ENCODE measurements around the gene FN3K.
A peak's percentile ranks its signal among the peaks of the same experiment; 100 is the strongest.
"Not testable (repeated sequence)": the region's sequence is repeated elsewhere in the genome, so short reads cannot be mapped to it uniquely, and the experiment has no call there.

The FN3K gene

GRCh38 chr17:82772026-82772425, 36.6 kb downstream of the FN3K start:
- Histone ChIP-seq H3K27ac (no peak overlapping the region), H3K27me3 (replicated peaks) (no peaks in the 10 kb centered on the region), H3K36me3 (replicated peaks) (peaks cover 12% of the 10 kb centered on the region), H3K4me3 (ENCODE audit: low read depth, low read length) (no peak overlapping the region)
- TF ChIP-seq, protein P1, sequence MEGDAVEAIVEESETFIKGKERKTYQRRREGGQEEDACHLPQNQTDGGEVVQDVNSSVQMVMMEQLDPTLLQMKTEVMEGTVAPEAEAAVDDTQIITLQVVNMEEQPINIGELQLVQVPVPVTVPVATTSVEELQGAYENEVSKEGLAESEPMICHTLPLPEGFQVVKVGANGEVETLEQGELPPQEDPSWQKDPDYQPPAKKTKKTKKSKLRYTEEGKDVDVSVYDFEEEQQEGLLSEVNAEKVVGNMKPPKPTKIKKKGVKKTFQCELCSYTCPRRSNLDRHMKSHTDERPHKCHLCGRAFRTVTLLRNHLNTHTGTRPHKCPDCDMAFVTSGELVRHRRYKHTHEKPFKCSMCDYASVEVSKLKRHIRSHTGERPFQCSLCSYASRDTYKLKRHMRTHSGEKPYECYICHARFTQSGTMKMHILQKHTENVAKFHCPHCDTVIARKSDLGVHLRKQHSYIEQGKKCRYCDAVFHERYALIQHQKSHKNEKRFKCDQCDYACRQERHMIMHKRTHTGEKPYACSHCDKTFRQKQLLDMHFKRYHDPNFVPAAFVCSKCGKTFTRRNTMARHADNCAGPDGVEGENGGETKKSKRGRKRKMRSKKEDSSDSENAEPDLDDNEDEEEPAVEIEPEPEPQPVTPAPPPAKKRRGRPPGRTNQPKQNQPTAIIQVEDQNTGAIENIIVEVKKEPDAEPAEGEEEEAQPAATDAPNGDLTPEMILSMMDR (IDR thresholded peaks at IDR 0.05; ENCODE audit: low read depth, low read length, missing control alignments) = no peak
- peak; percentile 35 for DNase-seq
- in situ Hi-C loops (cut with HindIII; ENCODE audit: low pct_ligation_motif_present, low sequenced_read_pairs) = no loop called here

- H3K36me3 ChIP-seq (replicated peaks); in situ Hi-C loops (cut with HindIII; ENCODE audit: low pct_ligation_motif_present, low sequenced_read_pairs); DNase-seq; H3K27me3 ChIP-seq (replicated peaks); H3K4me3 ChIP-seq (ENCODE audit: low read depth, low read length); H3K27ac ChIP-seq: not testable (repeated sequence)
These were observed 39.0 kb downstream of the FN3K start for GRCh38 chr17:82774456-82774855.

DNA sequence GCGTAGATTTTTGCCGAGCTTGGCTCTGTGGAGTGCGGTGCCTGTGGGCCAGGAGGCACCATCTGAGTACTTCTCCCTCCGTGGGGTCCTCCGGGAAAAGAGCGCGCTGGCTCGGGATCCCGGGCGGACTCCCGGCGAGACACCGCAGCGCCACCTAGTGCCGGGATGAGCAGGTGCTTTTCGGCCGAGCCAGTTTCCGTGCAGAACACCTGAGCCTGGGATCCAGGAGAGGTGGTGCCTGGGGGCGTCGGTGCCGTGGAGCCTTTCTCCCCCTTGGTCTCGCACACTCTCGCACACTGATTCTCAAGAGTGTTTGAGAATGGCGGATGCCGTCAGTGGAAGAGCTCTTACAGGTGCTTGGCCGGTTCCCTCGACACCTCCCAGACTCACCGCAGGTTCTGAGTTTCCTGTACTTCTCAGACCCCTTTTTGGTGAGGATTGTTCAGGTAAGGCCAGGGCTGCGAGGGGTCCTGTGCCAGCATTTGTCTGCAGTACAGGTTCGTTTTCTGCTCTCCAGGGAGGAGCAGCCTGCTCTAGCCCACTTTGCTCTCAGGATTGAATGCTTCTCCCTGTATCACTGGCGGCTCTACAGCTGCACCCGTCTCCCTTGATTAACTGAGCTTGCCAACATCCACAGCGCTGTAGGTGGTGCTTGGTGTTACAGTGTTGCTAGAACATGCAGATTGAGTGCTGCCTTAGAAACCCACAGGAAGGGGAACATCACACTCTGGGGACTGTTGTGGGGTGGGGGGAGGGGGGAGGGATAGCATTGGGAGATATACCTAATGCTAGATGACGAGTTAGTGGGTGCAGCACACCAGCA, 39.8 kb downstream of the FN3K start:
- no peak for DNase-seq
- in situ Hi-C loops (cut with HindIII; ENCODE audit: low pct_ligation_motif_present, low sequenced_read_pairs) = no loop called here
- no peak overlapping the region for H3K27ac ChIP-seq
- H3K4me3 ChIP-seq (ENCODE audit: low read depth, low read length) = no peak overlapping the region
- H3K27me3 ChIP-seq (replicated peaks) = no peaks in the 10 kb centered on the region
- TF ChIP-seq, protein P1 (IDR thresholded peaks at IDR 0.05; ENCODE audit: low read depth, low read length, missing control alignments) = peak; percentile 89
- no peaks in the 10 kb centered on the region for H3K36me3 ChIP-seq (replicated peaks)

DNA sequence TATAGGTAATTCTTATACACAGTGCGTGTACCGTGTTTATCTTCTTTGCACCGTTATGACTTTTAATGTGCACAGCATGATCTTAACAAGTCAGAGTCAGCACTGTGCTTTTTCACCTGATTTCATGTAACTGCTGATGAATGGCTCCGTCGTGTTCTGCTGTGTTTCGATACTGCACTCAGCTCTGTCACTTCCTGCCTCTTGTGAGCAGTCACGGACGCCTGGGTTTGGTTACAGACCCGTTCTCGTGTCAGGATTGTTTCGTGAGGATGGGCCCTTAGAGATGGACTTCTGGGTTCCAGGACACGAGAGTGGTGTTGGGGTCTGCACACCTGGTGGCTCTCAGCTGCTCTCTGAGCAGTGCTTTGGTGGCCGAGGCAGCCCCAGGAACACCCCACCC, 41.0 kb downstream of the FN3K start:
- H3K4me3 ChIP-seq (ENCODE audit: low read depth, low read length) = no peak overlapping the region
- no peaks in the 10 kb centered on the region for H3K27me3 ChIP-seq (replicated peaks)
- in situ Hi-C loops (cut with HindIII; ENCODE audit: low pct_ligation_motif_present, low sequenced_read_pairs) = no loop called here
- no peak overlapping the region for H3K27ac ChIP-seq
- TF ChIP-seq, protein P1 (IDR thresholded peaks at IDR 0.05; ENCODE audit: low read depth, low read length, missing control alignments) = no peak
- H3K36me3 ChIP-seq (replicated peaks) = no peaks in the 10 kb centered on the region
- DNase-seq = no peak

DNA sequence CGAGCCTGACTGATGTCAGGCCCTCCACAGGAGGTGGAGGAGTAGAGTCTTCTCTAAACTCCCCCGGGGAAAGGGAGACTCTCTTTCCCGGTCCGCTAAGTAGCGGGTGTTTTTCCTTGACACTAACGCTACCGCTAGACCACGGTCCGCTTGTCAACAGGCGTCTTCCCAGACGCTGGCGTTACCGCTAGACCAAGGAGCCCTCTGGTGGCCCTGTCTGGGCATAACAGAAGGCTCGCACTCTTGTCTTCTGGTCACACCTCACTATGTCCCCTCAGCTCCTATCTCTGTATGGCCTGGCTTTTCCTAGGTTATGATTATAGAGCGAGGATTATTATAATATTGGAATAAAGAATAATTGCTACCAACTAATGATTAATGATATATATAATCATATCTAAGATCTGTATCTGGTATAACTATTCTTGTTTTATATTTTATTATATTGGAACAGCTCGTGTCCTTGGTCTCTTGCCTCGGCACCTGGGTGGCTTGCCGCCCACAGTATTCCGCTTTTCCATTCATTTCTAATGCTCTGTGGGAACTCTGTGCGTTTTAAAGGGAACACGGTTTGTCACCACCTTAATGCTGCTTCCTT, 42.5 kb downstream of the FN3K start:
- H3K36me3 ChIP-seq (replicated peaks); in situ Hi-C loops (cut with HindIII; ENCODE audit: low pct_ligation_motif_present, low sequenced_read_pairs); DNase-seq; H3K27ac ChIP-seq; H3K27me3 ChIP-seq (replicated peaks); H3K4me3 ChIP-seq (ENCODE audit: low read depth, low read length): not testable (repeated sequence)

DNA sequence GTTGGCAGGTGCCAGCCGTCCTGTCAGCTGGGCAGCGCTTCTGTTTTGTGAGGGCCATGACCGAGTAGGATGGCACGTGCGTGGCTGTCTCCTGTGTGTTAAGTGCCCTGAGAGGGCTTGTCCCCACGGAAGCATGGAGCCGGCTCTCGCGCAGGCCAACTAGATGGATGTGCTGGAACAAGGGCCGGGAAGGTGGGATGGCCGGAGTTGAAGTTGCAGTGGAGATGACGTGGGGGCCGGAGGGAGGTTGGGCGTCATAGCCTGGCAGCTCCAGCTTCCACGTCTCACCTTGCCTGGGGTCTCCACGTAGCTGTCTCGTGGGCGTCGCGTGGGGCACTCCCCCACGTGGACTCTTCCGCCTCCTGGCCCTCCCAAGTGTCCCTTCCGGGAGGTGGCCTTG, 44.1 kb downstream of the FN3K start:
- TF ChIP-seq, protein P1 (IDR thresholded peaks at IDR 0.05; ENCODE audit: low read depth, low read length, missing control alignments) = no peak
- in situ Hi-C loops (cut with HindIII; ENCODE audit: low pct_ligation_motif_present, low sequenced_read_pairs) = no loop called here
- H3K36me3 ChIP-seq (replicated peaks) = peaks cover 2% of the 10 kb centered on the region

More for the DNA sequence above, 44.1 kb downstream of the FN3K start:
- DNase-seq = no peak
- no peak overlapping the region for H3K4me3 ChIP-seq (ENCODE audit: low read depth, low read length)
- no peaks in the 10 kb centered on the region for H3K27me3 ChIP-seq (replicated peaks)
- no peak overlapping the region for H3K27ac ChIP-seq
